ENCODE data around the gene OTOP1. TPM values are rescaled to one million over a fixed set of nuclear protein-coding genes. Genes with fewer than 3 reads are reported as not detected.
"Not testable (repeated sequence)": the region's sequence is repeated elsewhere in the genome, so short reads cannot be mapped to it uniquely, and the experiment has no call there.

The OTOP1 gene
- total RNA-seq, 1 experiment from 2014 or later = not detected

DNA sequence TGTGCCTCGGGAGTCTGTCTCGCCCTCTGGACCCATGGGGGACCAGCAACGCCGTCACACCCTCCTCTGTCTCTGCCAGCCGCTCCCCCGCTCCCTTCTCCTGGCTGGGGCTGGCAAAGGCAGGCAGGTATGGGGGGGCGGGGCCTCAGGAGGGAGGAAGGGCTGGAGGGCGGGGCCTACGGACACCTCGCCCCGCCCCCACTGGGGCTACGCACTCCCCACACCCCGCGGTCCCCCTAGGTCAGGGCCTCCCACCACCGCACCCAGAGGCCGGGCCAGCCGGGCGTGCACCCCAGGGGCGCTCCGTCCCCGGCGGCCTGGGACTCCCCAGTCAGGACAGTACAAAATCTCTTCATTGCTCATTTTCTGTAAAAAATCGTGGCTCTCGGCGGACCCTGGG lies 84.0 kb downstream of the OTOP1 start:
- H3K27ac Mint-ChIP-seq; H4K91ac ChIP-seq (ENCODE audit: insufficient read length, low read depth, low read length); H2AK5ac ChIP-seq (ENCODE audit: insufficient read length, low read length); H3K56ac ChIP-seq (ENCODE audit: insufficient read length, low read depth, low read length); H3K4ac ChIP-seq (ENCODE audit: low read depth, low read length); H3K18ac ChIP-seq (ENCODE audit: insufficient read length, low read depth, low read length); H3K27ac ChIP-seq (ENCODE audit: insufficient read length, low read depth, low read length); H3T11ph ChIP-seq (ENCODE audit: low read length); H3K4me2 ChIP-seq (ENCODE audit: insufficient read depth, insufficient read length, low read length); H3K9me3 ChIP-seq (ENCODE audit: control insufficient read depth, low read depth, low read length); H3K36me3 Mint-ChIP-seq (ENCODE audit: insufficient read depth in 1 of 3, low read depth in 3 of 3); H3K23ac ChIP-seq (ENCODE audit: insufficient read length, low read depth, low read length); H4K5ac ChIP-seq (ENCODE audit: insufficient read length, low read depth, low read length); H3K23me2 ChIP-seq (ENCODE audit: insufficient read length, low read depth, low read length, poor library complexity, severe bottlenecking); H3K9ac ChIP-seq (ENCODE audit: extremely low read depth, insufficient read length, low read length); H2BK15ac ChIP-seq (ENCODE audit: low read depth, low read length); H2BK120ac ChIP-seq (ENCODE audit: low read depth, low read length, poor library complexity, severe bottlenecking); H4K8ac ChIP-seq (replicated peaks; ENCODE audit: insufficient read length, low read depth, low read length); H2BK20ac ChIP-seq (ENCODE audit: low read depth, low read length, poor library complexity, severe bottlenecking); H2BK12ac ChIP-seq (ENCODE audit: insufficient read length, low read depth, low read length); H3K4me1 ChIP-seq (ENCODE audit: insufficient read depth, low read length); H3K9me3 Mint-ChIP-seq; H3K27me3 ChIP-seq (ENCODE audit: insufficient read depth, low read length); H2BK5ac ChIP-seq (ENCODE audit: insufficient read length, low read length); H3K14ac ChIP-seq (ENCODE audit: insufficient read depth, low read length); H3K4me1 Mint-ChIP-seq; H4K20me1 ChIP-seq (ENCODE audit: control insufficient read depth, insufficient read depth, insufficient read length); H2AFZ ChIP-seq (ENCODE audit: low read length); H3K79me1 ChIP-seq (ENCODE audit: insufficient read depth, low read depth, low read length, poor library complexity, severe bottlenecking); H3K79me2 ChIP-seq (ENCODE audit: insufficient read depth, low read length): not testable (repeated sequence)
- peak overlapping the region; percentile 42 to 74 for H3K4me3 Mint-ChIP-seq
- H3K27me3 Mint-ChIP-seq (ENCODE audit: low read depth) = peaks cover 31% of the 10 kb centered on the region
- peak; percentile 47 for DNase-seq
- no CpG with 5 or more reads among the region's 25 CpGs for WGBS (ENCODE audit: extremely low coverage, insufficient read length, low lambda C conversion rate)

DNA sequence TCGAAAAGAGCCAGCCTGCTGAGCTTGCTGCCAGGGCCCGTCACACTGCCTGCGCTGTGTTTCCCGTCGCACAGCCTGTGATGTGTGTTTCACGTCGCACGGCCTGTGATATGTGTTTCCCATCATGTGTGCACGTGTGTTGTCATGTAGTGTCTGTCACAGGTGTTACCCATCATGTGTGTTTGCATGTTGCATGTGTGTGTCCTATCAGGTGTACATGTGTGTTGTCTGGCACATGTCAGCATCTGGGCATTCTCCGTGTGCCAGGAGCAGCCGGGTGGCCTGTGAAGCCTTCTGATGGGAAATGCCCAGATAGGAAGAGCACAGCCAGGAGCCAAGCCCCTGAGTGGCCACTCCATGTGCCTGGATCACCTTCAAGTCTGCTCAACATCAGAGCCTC lies 85.5 kb downstream of the OTOP1 start:
- not testable (repeated sequence) for H3K4me1 ChIP-seq (ENCODE audit: insufficient read depth, low read length); H2AFZ ChIP-seq (ENCODE audit: low read length); H4K91ac ChIP-seq (ENCODE audit: insufficient read length, low read depth, low read length); H3K4me2 ChIP-seq (ENCODE audit: insufficient read depth, insufficient read length, low read length); H3T11ph ChIP-seq (ENCODE audit: low read length); H3K4me3 Mint-ChIP-seq; H3K4ac ChIP-seq (ENCODE audit: low read depth, low read length); H3K14ac ChIP-seq (ENCODE audit: insufficient read depth, low read length); H4K8ac ChIP-seq (replicated peaks; ENCODE audit: insufficient read length, low read depth, low read length); H2BK20ac ChIP-seq (ENCODE audit: low read depth, low read length, poor library complexity, severe bottlenecking); H2AK5ac ChIP-seq (ENCODE audit: insufficient read length, low read length); H3K9me3 ChIP-seq (ENCODE audit: control insufficient read depth, low read depth, low read length); H2BK15ac ChIP-seq (ENCODE audit: low read depth, low read length); H3K23me2 ChIP-seq (ENCODE audit: insufficient read length, low read depth, low read length, poor library complexity, severe bottlenecking); H3K9ac ChIP-seq (ENCODE audit: extremely low read depth, insufficient read length, low read length); H3K23ac ChIP-seq (ENCODE audit: insufficient read length, low read depth, low read length); H3K79me2 ChIP-seq (ENCODE audit: insufficient read depth, low read length); H2BK120ac ChIP-seq (ENCODE audit: low read depth, low read length, poor library complexity, severe bottlenecking); H3K27me3 ChIP-seq (ENCODE audit: insufficient read depth, low read length); H3K27ac Mint-ChIP-seq; H3K36me3 Mint-ChIP-seq (ENCODE audit: insufficient read depth in 1 of 3, low read depth in 3 of 3); H3K4me1 Mint-ChIP-seq; DNase-seq; H2BK12ac ChIP-seq (ENCODE audit: insufficient read length, low read depth, low read length); H3K56ac ChIP-seq (ENCODE audit: insufficient read length, low read depth, low read length); H2BK5ac ChIP-seq (ENCODE audit: insufficient read length, low read length); H3K18ac ChIP-seq (ENCODE audit: insufficient read length, low read depth, low read length); H3K79me1 ChIP-seq (ENCODE audit: insufficient read depth, low read depth, low read length, poor library complexity, severe bottlenecking); H3K27ac ChIP-seq (ENCODE audit: insufficient read length, low read depth, low read length); H3K9me3 Mint-ChIP-seq; H4K5ac ChIP-seq (ENCODE audit: insufficient read length, low read depth, low read length); H4K20me1 ChIP-seq (ENCODE audit: control insufficient read depth, insufficient read depth, insufficient read length)
- peaks cover 26% of the 10 kb centered on the region for H3K27me3 Mint-ChIP-seq (ENCODE audit: low read depth)
- WGBS (ENCODE audit: extremely low coverage, insufficient read length, low lambda C conversion rate) = no CpG with 5 or more reads among the region's 11 CpGs

Other genes with a start within 250 kb of the OTOP1 start
- gene TMEM128, start 21.3 kb upstream of the OTOP1 start, total RNA-seq (2021) = 19.8 and 21.5 TPM in 2 replicates
- 47.0 and 50.9 TPM in 2 replicates for gene LYAR, start 63.2 kb upstream of the OTOP1 start, total RNA-seq (2021)
- 6.7 and 8.7 TPM in 2 replicates for gene ZBTB49, start 63.3 kb upstream of the OTOP1 start, total RNA-seq (2021)
- gene NSG1, start 160.2 kb upstream of the OTOP1 start, total RNA-seq (2021) = 7.9 and 9.3 TPM in 2 replicates